Measurements from ENCODE around the gene DNAJC3.

DNAJC3 gene

DNA sequence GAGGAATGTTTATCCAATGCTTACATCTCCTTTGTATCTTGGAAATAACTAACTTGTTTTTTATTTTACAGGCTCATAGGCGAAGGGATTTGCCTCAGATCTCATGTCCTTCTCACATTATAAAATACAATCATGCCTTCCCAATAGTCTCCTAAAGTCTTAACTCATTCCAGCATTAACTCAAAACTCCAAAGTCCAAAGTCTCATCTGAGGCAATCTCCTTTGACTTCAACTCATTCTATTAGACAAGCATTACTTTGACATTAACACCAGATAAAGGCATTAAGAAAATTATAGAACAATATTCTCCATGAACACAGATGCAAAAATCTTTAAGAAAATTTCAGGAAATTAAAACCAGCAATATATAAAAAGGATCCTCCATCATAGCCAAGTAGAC, 137.6 kb downstream of the DNAJC3 start:
- H2AFZ ChIP-seq (ENCODE audit: low read length) = no peak overlapping the region
- no peak overlapping the region for H2BK12ac ChIP-seq (ENCODE audit: low read length)
- H3K9ac ChIP-seq (ENCODE audit: low read depth, low read length, poor library complexity) = no peak overlapping the region
- H4K91ac ChIP-seq (ENCODE audit: low read depth, low read length, poor library complexity) = no peak overlapping the region
- no peak overlapping the region for H3K4ac ChIP-seq (ENCODE audit: low read length)
- H3K23ac ChIP-seq (ENCODE audit: low read depth, low read length, poor library complexity) = no peak overlapping the region
- no peak overlapping the region for H3K27ac ChIP-seq (replicated peaks; ENCODE audit: low read length)
- no peaks in the 10 kb centered on the region for H3K27me3 ChIP-seq (ENCODE audit: control insufficient read depth in 3 of 3, insufficient read depth in 3 of 3, low read depth in 1 of 3, low read length in 3 of 3)
- no peak overlapping the region for H3K4me3 ChIP-seq (ENCODE audit: low read length in 2 of 2)
- no peak overlapping the region for H2AK5ac ChIP-seq (ENCODE audit: low read depth, low read length)
- DNase-seq (ENCODE audit: low spot score) = no peak
- no peak overlapping the region for H3K18ac ChIP-seq (ENCODE audit: low read length)
- no peak overlapping the region for H3K14ac ChIP-seq (ENCODE audit: low read length)
- H3K9me3 ChIP-seq (replicated peaks in 1 of 2; ENCODE audit: control insufficient read depth in 2 of 2, insufficient read depth in 1 of 2, low read depth in 1 of 2, low read length in 2 of 2) = peaks cover 0 to 3% of the 10 kb centered on the region in 2 donors
- no peaks in the 10 kb centered on the region for H3K4me1 ChIP-seq (ENCODE audit: control insufficient read depth in 2 of 2, insufficient read depth in 1 of 2, low read depth in 1 of 2, low read length in 2 of 2)
- no peak overlapping the region for H2BK120ac ChIP-seq (ENCODE audit: low read depth, low read length)
- H3K79me1 ChIP-seq (ENCODE audit: low read depth, low read length) = no peaks in the 10 kb centered on the region
- peaks cover 2 to 22% of the 10 kb centered on the region in 2 donors for H3K36me3 ChIP-seq (replicated peaks in 1 of 2; ENCODE audit: control insufficient read depth in 2 of 2, insufficient read depth in 2 of 2, low read length in 2 of 2)
- no peak overlapping the region for H4K8ac ChIP-seq (ENCODE audit: low read depth, low read length)
- WGBS, 2 donors (ENCODE audit: extremely low coverage in 2 of 2, insufficient read length in 2 of 2, insufficient replicate concordance in 1 of 2) = no CpG with 5 or more reads among the region's 1 CpG
- no peak overlapping the region for H3K4me2 ChIP-seq (ENCODE audit: insufficient read depth, low read length, poor library complexity, severe bottlenecking)
- H2BK5ac ChIP-seq (ENCODE audit: low read length) = no peak overlapping the region
- no peak overlapping the region for H2BK15ac ChIP-seq (ENCODE audit: low read length)

DNA sequence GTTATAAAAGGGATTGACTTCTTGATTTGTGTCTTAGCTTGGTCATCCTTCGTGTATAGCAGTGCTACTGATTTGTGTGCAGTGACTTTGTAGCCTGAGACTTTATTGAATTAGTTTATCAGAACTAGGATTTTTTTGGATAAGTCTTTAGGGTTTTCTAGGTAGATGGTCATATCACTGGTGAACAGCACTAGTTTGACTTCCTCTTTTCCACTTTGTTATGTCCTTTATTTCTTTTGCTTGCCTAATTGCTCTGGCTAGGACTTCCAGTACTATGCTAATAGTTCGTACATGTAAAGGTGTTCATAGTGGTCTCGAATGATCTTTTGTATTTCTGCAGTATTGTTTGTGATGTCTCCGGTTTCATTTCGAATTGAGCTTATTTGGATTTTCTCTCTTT, 145.4 kb downstream of the DNAJC3 start:
- no peak overlapping the region for H4K91ac ChIP-seq (ENCODE audit: low read depth, low read length, poor library complexity)
- WGBS, 2 donors (ENCODE audit: extremely low coverage in 2 of 2, insufficient read length in 2 of 2, insufficient replicate concordance in 1 of 2) = no CpG with 5 or more reads among the region's 5 CpGs
- no peak for DNase-seq (ENCODE audit: low spot score)
- H3K4me2 ChIP-seq (ENCODE audit: insufficient read depth, low read length, poor library complexity, severe bottlenecking) = no peak overlapping the region
- no peak overlapping the region for H2BK12ac ChIP-seq (ENCODE audit: low read length)
- no peak overlapping the region for H3K18ac ChIP-seq (ENCODE audit: low read length)
- H3K79me1 ChIP-seq (ENCODE audit: low read depth, low read length) = no peaks in the 10 kb centered on the region
- no peak overlapping the region for H3K4me3 ChIP-seq (ENCODE audit: low read length in 2 of 2)
- no peak overlapping the region for H3K23ac ChIP-seq (ENCODE audit: low read depth, low read length, poor library complexity)
- no peak overlapping the region for H3K9ac ChIP-seq (ENCODE audit: low read depth, low read length, poor library complexity)
- H3K9me3 ChIP-seq (replicated peaks in 1 of 2; ENCODE audit: control insufficient read depth in 2 of 2, insufficient read depth in 1 of 2, low read depth in 1 of 2, low read length in 2 of 2) = peaks cover 4 to 9% of the 10 kb centered on the region in 2 donors
- no peak overlapping the region for H2AFZ ChIP-seq (ENCODE audit: low read length)
- no peak overlapping the region for H2BK5ac ChIP-seq (ENCODE audit: low read length)
- H3K4me1 ChIP-seq (ENCODE audit: control insufficient read depth in 2 of 2, insufficient read depth in 1 of 2, low read depth in 1 of 2, low read length in 2 of 2) = no peaks in the 10 kb centered on the region
- no peaks in the 10 kb centered on the region for H3K27me3 ChIP-seq (ENCODE audit: control insufficient read depth in 3 of 3, insufficient read depth in 3 of 3, low read depth in 1 of 3, low read length in 3 of 3)
- H3K27ac ChIP-seq (replicated peaks; ENCODE audit: low read length) = no peak overlapping the region
- no peak overlapping the region for H2BK120ac ChIP-seq (ENCODE audit: low read depth, low read length)
- no peak overlapping the region for H2BK15ac ChIP-seq (ENCODE audit: low read length)
- H4K8ac ChIP-seq (ENCODE audit: low read depth, low read length) = no peak overlapping the region
- no peak overlapping the region for H3K14ac ChIP-seq (ENCODE audit: low read length)
- no peak overlapping the region for H3K4ac ChIP-seq (ENCODE audit: low read length)
- H3K36me3 ChIP-seq (replicated peaks in 1 of 2; ENCODE audit: control insufficient read depth in 2 of 2, insufficient read depth in 2 of 2, low read length in 2 of 2) = peaks cover 9 to 18% of the 10 kb centered on the region in 2 donors
- H2AK5ac ChIP-seq (ENCODE audit: low read depth, low read length) = no peak overlapping the region

- H4K91ac ChIP-seq (ENCODE audit: low read depth, low read length, poor library complexity) = no peak overlapping the region
- H3K4me3 ChIP-seq (ENCODE audit: low read length in 2 of 2) = no peak overlapping the region
- H2AFZ ChIP-seq (ENCODE audit: low read length) = no peak overlapping the region
- no peak overlapping the region for H3K9ac ChIP-seq (ENCODE audit: low read depth, low read length, poor library complexity)
- peaks cover 0 to 14% of the 10 kb centered on the region in 2 donors for H3K36me3 ChIP-seq (replicated peaks in 1 of 2; ENCODE audit: control insufficient read depth in 2 of 2, insufficient read depth in 2 of 2, low read length in 2 of 2)
- H3K9me3 ChIP-seq (replicated peaks in 1 of 2; ENCODE audit: control insufficient read depth in 2 of 2, insufficient read depth in 1 of 2, low read depth in 1 of 2, low read length in 2 of 2) = peaks cover 0 to 8% of the 10 kb centered on the region in 2 donors
- no peak overlapping the region for H3K4me2 ChIP-seq (ENCODE audit: insufficient read depth, low read length, poor library complexity, severe bottlenecking)
- H3K27ac ChIP-seq (replicated peaks; ENCODE audit: low read length) = no peak overlapping the region
- no peak overlapping the region for H2BK5ac ChIP-seq (ENCODE audit: low read length)
- DNase-seq (ENCODE audit: low spot score) = no peak
- no peaks in the 10 kb centered on the region for H3K79me1 ChIP-seq (ENCODE audit: low read depth, low read length)
- H2BK120ac ChIP-seq (ENCODE audit: low read depth, low read length) = no peak overlapping the region
- H3K14ac ChIP-seq (ENCODE audit: low read length) = no peak overlapping the region
- H3K4me1 ChIP-seq (ENCODE audit: control insufficient read depth in 2 of 2, insufficient read depth in 1 of 2, low read depth in 1 of 2, low read length in 2 of 2) = no peaks in the 10 kb centered on the region
- no peak overlapping the region for H2AK5ac ChIP-seq (ENCODE audit: low read depth, low read length)
- no CpG with 5 or more reads among the region's 1 CpG for WGBS, 2 donors (ENCODE audit: extremely low coverage in 2 of 2, insufficient read length in 2 of 2, insufficient replicate concordance in 1 of 2)
- no peak overlapping the region for H2BK15ac ChIP-seq (ENCODE audit: low read length)
- no peak overlapping the region for H3K4ac ChIP-seq (ENCODE audit: low read length)
- no peak overlapping the region for H3K18ac ChIP-seq (ENCODE audit: low read length)
- H2BK12ac ChIP-seq (ENCODE audit: low read length) = no peak overlapping the region
- H4K8ac ChIP-seq (ENCODE audit: low read depth, low read length) = no peak overlapping the region
- no peaks in the 10 kb centered on the region for H3K27me3 ChIP-seq (ENCODE audit: control insufficient read depth in 3 of 3, insufficient read depth in 3 of 3, low read depth in 1 of 3, low read length in 3 of 3)
- no peak overlapping the region for H3K23ac ChIP-seq (ENCODE audit: low read depth, low read length, poor library complexity)
Observed at GRCh38 chr13:95833126-95833525, 156.2 kb downstream of the DNAJC3 start.

DNA sequence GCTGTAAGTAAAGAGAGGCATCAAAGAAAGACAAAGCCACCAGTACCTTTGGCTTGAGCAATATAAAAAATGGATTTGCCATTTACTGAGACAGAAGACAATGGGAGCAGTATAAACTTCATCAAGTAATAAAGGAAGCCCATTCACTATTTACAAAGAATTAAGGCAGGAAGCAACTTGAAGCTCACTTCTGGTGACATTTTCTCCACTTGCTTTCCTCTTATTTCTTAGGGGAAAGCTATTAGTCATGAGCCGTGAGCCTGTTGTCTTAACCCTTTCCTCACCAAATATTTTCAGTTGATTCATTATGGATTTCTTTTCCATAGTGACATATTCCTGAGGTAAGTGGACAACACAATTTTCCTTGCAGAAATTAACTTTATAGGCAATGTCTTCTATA, 156.8 kb downstream of the DNAJC3 start:
- Histone ChIP-seq H4K8ac (ENCODE audit: low read depth, low read length) (no peak overlapping the region), H2BK120ac (ENCODE audit: low read depth, low read length) (no peak overlapping the region), H3K4me1 (ENCODE audit: control insufficient read depth in 2 of 2, insufficient read depth in 1 of 2, low read depth in 1 of 2, low read length in 2 of 2) (no peaks in the 10 kb centered on the region), H3K4me2 (ENCODE audit: insufficient read depth, low read length, poor library complexity, severe bottlenecking) (no peak overlapping the region), H3K18ac (ENCODE audit: low read length) (no peak overlapping the region), H3K27ac (replicated peaks; ENCODE audit: low read length) (no peak overlapping the region), H3K9ac (ENCODE audit: low read depth, low read length, poor library complexity) (no peak overlapping the region), H3K27me3 (ENCODE audit: control insufficient read depth in 3 of 3, insufficient read depth in 3 of 3, low read depth in 1 of 3, low read length in 3 of 3) (no peaks in the 10 kb centered on the region), H2AK5ac (ENCODE audit: low read depth, low read length) (no peak overlapping the region), H3K23ac (ENCODE audit: low read depth, low read length, poor library complexity) (no peak overlapping the region), H3K79me1 (ENCODE audit: low read depth, low read length) (no peaks in the 10 kb centered on the region), H3K4ac (ENCODE audit: low read length) (no peak overlapping the region), H3K9me3 (replicated peaks in 1 of 2; ENCODE audit: control insufficient read depth in 2 of 2, insufficient read depth in 1 of 2, low read depth in 1 of 2, low read length in 2 of 2) (peaks cover 0 to 14% of the 10 kb centered on the region in 2 donors), H4K91ac (ENCODE audit: low read depth, low read length, poor library complexity) (no peak overlapping the region), H3K14ac (ENCODE audit: low read length) (no peak overlapping the region), H2BK15ac (ENCODE audit: low read length) (no peak overlapping the region), H2AFZ (ENCODE audit: low read length) (no peak overlapping the region), H3K36me3 (replicated peaks in 1 of 2; ENCODE audit: control insufficient read depth in 2 of 2, insufficient read depth in 2 of 2, low read length in 2 of 2) (peaks cover 0 to 14% of the 10 kb centered on the region in 2 donors), H2BK5ac (ENCODE audit: low read length) (no peak overlapping the region), H3K4me3 (ENCODE audit: low read length in 2 of 2) (no peak overlapping the region), H2BK12ac (ENCODE audit: low read length) (no peak overlapping the region)
- no peak for DNase-seq (ENCODE audit: low spot score)
- no CpG with 5 or more reads among the region's 1 CpG for WGBS, 2 donors (ENCODE audit: extremely low coverage in 2 of 2, insufficient read length in 2 of 2, insufficient replicate concordance in 1 of 2)

All from neuronal stem cell (in vitro differentiated cells).